ENCODE measurements around the gene RNASE8. TPM values are rescaled to one million over a fixed set of nuclear protein-coding genes. Genes with fewer than 3 reads are reported as not detected.

The RNASE8 gene
- total RNA-seq, 1 experiment from 2014 or later, result not detected

DNA sequence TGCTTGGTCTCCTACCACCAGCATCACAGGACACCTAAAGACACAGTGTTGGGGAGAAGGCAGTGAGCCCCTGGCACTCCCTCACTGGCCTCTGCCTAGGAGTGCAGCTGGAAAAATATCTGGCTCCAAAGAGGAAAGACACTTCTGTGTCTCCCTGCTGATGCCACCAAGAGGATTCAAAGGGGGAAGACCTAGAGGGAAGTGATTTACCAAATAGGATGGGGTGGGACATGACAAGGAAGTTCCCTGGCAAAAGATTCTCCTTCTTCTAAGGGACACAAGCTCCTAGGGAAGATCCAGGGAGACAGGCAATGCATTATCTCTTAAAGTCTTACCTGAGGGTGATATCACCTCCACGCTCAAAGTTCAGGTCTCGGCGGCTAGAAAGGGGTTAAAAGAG lies 38.8 kb upstream of the RNASE8 start:
- intact Hi-C loops (cut with micrococcal nuclease; ENCODE audit: unreplicated experiment), result no loop called here
- no peak for ATAC-seq

DNA sequence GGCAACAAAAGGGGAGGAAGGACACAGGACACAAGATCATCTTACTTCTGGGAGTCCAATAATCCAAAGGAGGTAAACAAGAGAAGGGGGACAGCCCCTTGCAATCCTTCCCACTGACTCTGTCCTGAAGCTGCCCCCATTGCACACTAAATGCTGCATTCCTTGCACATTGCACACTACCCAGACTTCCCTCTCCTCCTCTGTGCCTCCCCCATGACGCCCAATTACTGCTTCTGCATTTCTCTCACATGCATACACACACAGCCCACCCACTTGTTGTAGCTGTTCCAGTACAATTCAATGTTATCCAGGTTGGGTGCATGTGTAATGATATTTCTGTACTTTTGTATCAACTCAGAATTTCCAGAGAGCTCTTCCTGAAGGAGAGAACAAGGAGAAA lies 38.3 kb upstream of the RNASE8 start:
- no peak for ATAC-seq
- intact Hi-C loops (cut with micrococcal nuclease; ENCODE audit: unreplicated experiment) (no loop called here), in situ Hi-C loops (cut with HindIII; ENCODE audit: low pct_unique_long_range_greater_than_20kb, low sequenced_read_pairs) (no loop called here)
- H3K4me3 ChIP-seq (ENCODE audit: low read depth in 2 of 2, low read length in 2 of 2), result no peak overlapping the region
- no peaks in the 10 kb centered on the region for H3K36me3 ChIP-seq (ENCODE audit: control insufficient read depth, insufficient read depth, low read length)
- no peaks in the 10 kb centered on the region for H3K9me3 ChIP-seq (ENCODE audit: control insufficient read depth, insufficient read depth, low read depth, low read length)
- CTCF ChIA-PET, result no interaction called here
- TF ChIP-seq POLR2AphosphoS5 (IDR thresholded peaks at IDR 0.05; ENCODE audit: low read depth, low read length) (no peak), CTCF (IDR thresholded peaks at IDR 0.05) (no peak), TCF7L2 (IDR thresholded peaks at IDR 0.05; ENCODE audit: low read depth, low read length) (no peak), SIN3A (IDR thresholded peaks at IDR 0.05; ENCODE audit: borderline replicate concordance, insufficient read depth, low read depth, low read length) (no peak)
- TF ChIP-seq, protein P1, sequence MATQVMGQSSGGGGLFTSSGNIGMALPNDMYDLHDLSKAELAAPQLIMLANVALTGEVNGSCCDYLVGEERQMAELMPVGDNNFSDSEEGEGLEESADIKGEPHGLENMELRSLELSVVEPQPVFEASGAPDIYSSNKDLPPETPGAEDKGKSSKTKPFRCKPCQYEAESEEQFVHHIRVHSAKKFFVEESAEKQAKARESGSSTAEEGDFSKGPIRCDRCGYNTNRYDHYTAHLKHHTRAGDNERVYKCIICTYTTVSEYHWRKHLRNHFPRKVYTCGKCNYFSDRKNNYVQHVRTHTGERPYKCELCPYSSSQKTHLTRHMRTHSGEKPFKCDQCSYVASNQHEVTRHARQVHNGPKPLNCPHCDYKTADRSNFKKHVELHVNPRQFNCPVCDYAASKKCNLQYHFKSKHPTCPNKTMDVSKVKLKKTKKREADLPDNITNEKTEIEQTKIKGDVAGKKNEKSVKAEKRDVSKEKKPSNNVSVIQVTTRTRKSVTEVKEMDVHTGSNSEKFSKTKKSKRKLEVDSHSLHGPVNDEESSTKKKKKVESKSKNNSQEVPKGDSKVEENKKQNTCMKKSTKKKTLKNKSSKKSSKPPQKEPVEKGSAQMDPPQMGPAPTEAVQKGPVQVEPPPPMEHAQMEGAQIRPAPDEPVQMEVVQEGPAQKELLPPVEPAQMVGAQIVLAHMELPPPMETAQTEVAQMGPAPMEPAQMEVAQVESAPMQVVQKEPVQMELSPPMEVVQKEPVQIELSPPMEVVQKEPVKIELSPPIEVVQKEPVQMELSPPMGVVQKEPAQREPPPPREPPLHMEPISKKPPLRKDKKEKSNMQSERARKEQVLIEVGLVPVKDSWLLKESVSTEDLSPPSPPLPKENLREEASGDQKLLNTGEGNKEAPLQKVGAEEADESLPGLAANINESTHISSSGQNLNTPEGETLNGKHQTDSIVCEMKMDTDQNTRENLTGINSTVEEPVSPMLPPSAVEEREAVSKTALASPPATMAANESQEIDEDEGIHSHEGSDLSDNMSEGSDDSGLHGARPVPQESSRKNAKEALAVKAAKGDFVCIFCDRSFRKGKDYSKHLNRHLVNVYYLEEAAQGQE (IDR thresholded peaks at IDR 0.05; ENCODE audit: insufficient read depth in 1 of 2, low read depth in 2 of 2, low read length in 1 of 2), result no peak
- H3K27me3 ChIP-seq (ENCODE audit: control insufficient read depth, insufficient read depth, low read length), result peaks cover 2% of the 10 kb centered on the region; the same call in 1 of the 2 replicates
- H3K27ac ChIP-seq (ENCODE audit: low read length), result no peak overlapping the region
- no peak for DNase-seq (ENCODE audit: low read depth, low spot score)
- POLR2A ChIA-PET, result no interaction called here
- no peaks in the 10 kb centered on the region for H3K4me1 ChIP-seq (ENCODE audit: control insufficient read depth, insufficient read depth, low read length)
- no TSS peak for BruUV-seq (replicated peaks)

More for the DNA sequence above, 38.8 kb upstream of the RNASE8 start:
- no peak for DNase-seq (ENCODE audit: low read depth, low spot score)
- TF ChIP-seq CTCF (IDR thresholded peaks at IDR 0.05) (no peak), TCF7L2 (IDR thresholded peaks at IDR 0.05; ENCODE audit: low read depth, low read length) (no peak), SIN3A (IDR thresholded peaks at IDR 0.05; ENCODE audit: borderline replicate concordance, insufficient read depth, low read depth, low read length) (no peak), POLR2AphosphoS5 (IDR thresholded peaks at IDR 0.05; ENCODE audit: low read depth, low read length) (no peak)
- TF ChIP-seq, protein P1 (IDR thresholded peaks at IDR 0.05; ENCODE audit: insufficient read depth in 1 of 2, low read depth in 2 of 2, low read length in 1 of 2), result no peak
- no peaks in the 10 kb centered on the region for H3K36me3 ChIP-seq (ENCODE audit: control insufficient read depth, insufficient read depth, low read length)
- in situ Hi-C loops (cut with HindIII; ENCODE audit: low pct_unique_long_range_greater_than_20kb, low sequenced_read_pairs), result no loop called here
- ChIA-PET POLR2A (no interaction called here), CTCF (no interaction called here)
- BruUV-seq (replicated peaks), result no TSS peak
- no peaks in the 10 kb centered on the region for H3K9me3 ChIP-seq (ENCODE audit: control insufficient read depth, insufficient read depth, low read depth, low read length)
- H3K27ac ChIP-seq (ENCODE audit: low read length), result no peak overlapping the region
- H3K4me3 ChIP-seq (ENCODE audit: low read depth in 2 of 2, low read length in 2 of 2), result no peak overlapping the region
- H3K4me1 ChIP-seq (ENCODE audit: control insufficient read depth, insufficient read depth, low read length), result no peaks in the 10 kb centered on the region
- peaks cover 2% of the 10 kb centered on the region; the same call in 1 of the 2 replicates for H3K27me3 ChIP-seq (ENCODE audit: control insufficient read depth, insufficient read depth, low read length)

All from Panc1 (cell line).